Vagina (tissue), 2 donors: ENCODE measurements around the gene ZMYM5. TPM values are rescaled to one million over a fixed set of nuclear protein-coding genes. Genes with fewer than 3 reads are reported as not detected.

ENCODE experiments used
- DNase-seq, 2 donors: peaks; one replicate each; pipeline ENCODE4 v3.0.0-alpha.2; 2017; ENCODE audit errors: extremely low spot score in 2 of 2
- H3K27ac ChIP-seq: fragments of 200-600 bp; sonication (generic); one replicate; pipeline ENCODE4 v1.5.1; 2019
- H3K27me3 ChIP-seq: fragments of 200-600 bp; sonication (generic); one replicate; pipeline ENCODE4 v1.5.1; 2019
- H3K36me3 ChIP-seq, 2 donors: fragments of 200-600 bp; sonication (generic); one replicate each; pipeline ENCODE4 v1.5.1; 2017 to 2019
- H3K4me1 ChIP-seq: fragments of 200-600 bp; sonication (generic); one replicate; pipeline ENCODE4 v1.5.1; 2019
- H3K4me3 ChIP-seq, 2 donors: fragments of 200-600 bp; sonication (generic); 1 replicate in 1 of 2; 2 replicates in 1 of 2; pipeline ENCODE4 v1.5.1; 2016 to 2019
- H3K9me3 ChIP-seq: fragments of 200-600 bp; sonication (generic); one replicate; pipeline ENCODE4 v1.5.1; 2019
- CTCF ChIP-seq, 3 experiments: fragments of 450-650 bp in 2 of 3; fragments of 200-600 bp in 1 of 3; sonication (generic) in 1 of 3; IDR thresholded peaks; one replicate each; pipeline ENCODE4 v1.5.1; 2017 to 2019; ENCODE audit warnings: antibody characterized with exemption in 3 of 3, mild to moderate bottlenecking in 2 of 3, moderate library complexity in 2 of 3
- POLR2A ChIP-seq, 2 donors: fragments of 450-650 bp; IDR thresholded peaks; one replicate each; pipeline ENCODE4 v1.6.1; 2017; ENCODE audit warnings: antibody characterized with exemption in 2 of 2, mild to moderate bottlenecking in 2 of 2, moderate library complexity in 2 of 2
- POLR2AphosphoS5 ChIP-seq, 2 donors: sonication (generic); formaldehyde crosslinking; IDR thresholded peaks; one replicate each; pipeline ENCODE4 v1.9.0; 2017; ENCODE audit warnings: antibody characterized with exemption in 2 of 2, mild to moderate bottlenecking in 2 of 2, low read depth in 1 of 2; ENCODE audit not compliant: insufficient read depth in 1 of 2
- intact Hi-C: fragments of 100-400 bp; cut with DNase I; formaldehyde crosslinking; loops from one replicate; pipeline ENCODE4 v1.15.1; 2023
- total RNA-seq: library from RNA; depleted of rRNA; stranded (reverse); fragments of >200 nt; gene quantifications from one replicate; pipeline ENCODE4 v1.2.3, GENCODE V29; 2016

The ZMYM5 gene
- total RNA-seq, 1 donor from 2014 or later: 20.9 TPM

DNA sequence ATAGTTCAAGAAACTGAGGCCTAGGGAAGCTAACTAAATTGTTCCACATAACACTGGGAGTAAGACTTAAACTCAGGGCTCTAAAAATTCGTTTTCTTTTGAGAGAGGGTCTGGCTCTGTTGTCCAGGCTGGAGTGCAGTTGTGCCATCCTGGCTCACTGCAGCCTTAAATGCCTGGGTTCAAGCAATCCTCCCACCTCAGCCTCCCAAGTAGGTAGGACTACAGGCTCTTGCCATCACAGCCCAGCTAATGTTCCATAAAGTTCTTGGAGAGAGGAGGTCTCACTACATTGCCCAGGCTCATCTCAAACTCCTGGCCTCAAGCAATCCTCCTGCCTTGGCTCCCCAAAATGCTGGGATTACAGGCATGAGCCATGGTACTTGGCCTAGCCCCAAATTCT, 10.7 kb downstream of the ZMYM5 start:
- H3K9me3 ChIP-seq: no peaks in the 10 kb centered on the region
- no peak for DNase-seq
- peaks cover 5% of the 10 kb centered on the region for H3K4me1 ChIP-seq
- peaks cover 0 to 18% of the 10 kb centered on the region in 2 donors for H3K36me3 ChIP-seq
- no peaks in the 10 kb centered on the region for H3K27me3 ChIP-seq
- intact Hi-C loops: no loop called here
- TF ChIP-seq POLR2AphosphoS5 (IDR thresholded peaks at IDR 0.05; ENCODE audit: insufficient read depth in 1 of 2, low read depth in 1 of 2): no peak
- H3K27ac ChIP-seq: no peak overlapping the region
- H3K4me3 ChIP-seq: no peak overlapping the region

DNA sequence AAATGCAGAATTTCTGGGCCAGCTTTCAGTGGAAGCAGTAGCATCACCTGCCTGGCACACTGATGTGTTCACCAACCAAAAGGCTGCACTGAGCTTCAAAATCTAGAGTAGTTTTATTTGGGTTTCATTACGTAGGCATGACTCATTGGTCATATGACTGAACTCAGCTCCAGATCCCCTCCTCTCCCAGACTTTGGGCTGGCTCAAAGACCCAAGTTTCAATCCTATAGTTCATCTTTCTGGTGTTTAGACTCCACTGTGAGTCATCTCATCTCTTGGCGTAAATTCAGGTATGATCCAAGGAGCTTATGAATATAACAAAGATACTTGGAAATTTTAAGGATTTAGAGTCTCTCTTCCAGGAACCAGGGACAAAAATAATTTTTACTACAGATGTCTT, 17.7 kb downstream of the ZMYM5 start:
- Histone ChIP-seq H3K27me3 (no peaks in the 10 kb centered on the region), H3K4me3 (no peak overlapping the region), H3K27ac (peak overlapping the region; percentile 45), H3K9me3 (no peaks in the 10 kb centered on the region), H3K4me1 (peaks cover 17% of the 10 kb centered on the region), H3K36me3 (peaks cover 0 to 16% of the 10 kb centered on the region in 2 donors)
- no peak for DNase-seq
- TF ChIP-seq POLR2AphosphoS5 (IDR thresholded peaks at IDR 0.05; ENCODE audit: insufficient read depth in 1 of 2, low read depth in 1 of 2) (no peak), CTCF (IDR thresholded peaks at IDR 0.05) (no peak), POLR2A (IDR thresholded peaks at IDR 0.05) (no peak)
- intact Hi-C loops: no loop called here

DNA sequence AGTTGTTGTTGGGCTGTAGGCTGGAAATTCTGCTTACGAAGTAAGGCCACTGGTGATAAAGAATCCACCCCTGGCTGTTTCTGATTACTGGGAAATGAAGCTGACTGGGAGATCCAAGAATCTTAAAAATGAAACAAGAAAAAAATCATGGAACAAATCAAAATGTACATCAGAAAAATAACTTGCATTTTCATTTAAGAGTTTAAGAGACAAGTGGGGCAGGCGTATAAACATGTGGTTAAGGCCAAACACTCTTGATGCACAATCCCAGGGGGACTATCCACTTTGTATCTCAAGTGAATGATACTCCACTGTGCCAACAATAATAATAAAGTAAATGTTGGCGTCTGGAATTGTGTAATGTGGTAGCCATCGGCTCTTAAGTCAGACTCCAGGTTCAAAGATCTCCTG, 24.6 kb downstream of the ZMYM5 start:
- Histone ChIP-seq H3K4me3 (no peak overlapping the region), H3K4me1 (no peaks in the 10 kb centered on the region), H3K9me3 (no peaks in the 10 kb centered on the region), H3K27me3 (no peaks in the 10 kb centered on the region), H3K36me3 (peaks cover 0 to 21% of the 10 kb centered on the region in 2 donors), H3K27ac (no peak overlapping the region)
- TF ChIP-seq POLR2A (IDR thresholded peaks at IDR 0.05) (no peak), POLR2AphosphoS5 (IDR thresholded peaks at IDR 0.05; ENCODE audit: insufficient read depth in 1 of 2, low read depth in 1 of 2) (no peak), CTCF (IDR thresholded peaks at IDR 0.05) (no peak)
- no peak for DNase-seq
- intact Hi-C loops: no loop called here

- Histone ChIP-seq H3K9me3 (no peaks in the 10 kb centered on the region), H3K27me3 (no peaks in the 10 kb centered on the region), H3K36me3 (peaks cover 0 to 39% of the 10 kb centered on the region in 2 donors), H3K4me3 (no peak overlapping the region), H3K27ac (no peak overlapping the region), H3K4me1 (no peaks in the 10 kb centered on the region)
- intact Hi-C loops: no loop called here
- no peak for DNase-seq
- no peak for TF ChIP-seq POLR2A (IDR thresholded peaks at IDR 0.05)
- no peak for TF ChIP-seq POLR2AphosphoS5 (IDR thresholded peaks at IDR 0.05; ENCODE audit: insufficient read depth in 1 of 2, low read depth in 1 of 2)
- no peak for TF ChIP-seq CTCF (IDR thresholded peaks at IDR 0.05)
Observed at GRCh38 chr13:19836472-19836871, 27.0 kb downstream of the ZMYM5 start.

GRCh38 chr13:19834704-19835103, 28.7 kb downstream of the ZMYM5 start:
- DNase-seq: no peak
- Histone ChIP-seq H3K9me3 (no peaks in the 10 kb centered on the region), H3K4me3 (no peak overlapping the region), H3K27ac (no peak overlapping the region), H3K27me3 (no peaks in the 10 kb centered on the region), H3K4me1 (no peaks in the 10 kb centered on the region), H3K36me3 (peaks cover 0 to 39% of the 10 kb centered on the region in 2 donors)
- intact Hi-C loops: no loop called here
- TF ChIP-seq POLR2AphosphoS5 (IDR thresholded peaks at IDR 0.05; ENCODE audit: insufficient read depth in 1 of 2, low read depth in 1 of 2) (no peak), POLR2A (IDR thresholded peaks at IDR 0.05) (no peak), CTCF (IDR thresholded peaks at IDR 0.05) (no peak)
